Keratinocyte (primary cell): ENCODE data around the gene UCHL5. TPM values are rescaled to one million over a fixed set of nuclear protein-coding genes. Genes with fewer than 3 reads are reported as not detected.

ENCODE experiments used
- DNase-seq: peaks from one replicate; pipeline ENCODE4 v3.0.0-alpha.2; 2011; ENCODE audit warnings: low read depth, missing footprints, low spot score
- FAIRE-seq: peaks from 2 replicates; lab custom pipeline; 2011; peaks lifted over from hg19 to GRCh38; lab: Jason Lieb, UNC
- H2AFZ ChIP-seq: 2 replicates; pipeline ENCODE4 v1.6.0; 2012; ENCODE audit warnings: low read length, control low read depth, inconsistent platforms; ENCODE audit not compliant: control insufficient read depth
- H3K27ac ChIP-seq: 2 replicates; pipeline ENCODE4 v1.5.1; 2011; ENCODE audit warnings: low read length; ENCODE audit not compliant: control insufficient read depth, insufficient read depth
- H3K27me3 ChIP-seq: 3 replicates; pipeline ENCODE4 v1.6.0; 2011; ENCODE audit warnings: low read length; ENCODE audit not compliant: control insufficient read depth, insufficient read depth; ENCODE audit errors: extremely low read depth
- H3K36me3 ChIP-seq, 2 experiments: 2 replicates in 1 of 2; 3 replicates in 1 of 2; pipeline ENCODE4 v1.5.1; 2011; ENCODE audit warnings: low read length in 2 of 2, mild to moderate bottlenecking in 1 of 2; ENCODE audit not compliant: control insufficient read depth in 2 of 2, insufficient read depth in 2 of 2; ENCODE audit errors: extremely low read depth in 1 of 2
- H3K4me1 ChIP-seq: 3 replicates; pipeline ENCODE4 v1.5.1; 2011; ENCODE audit warnings: low read length; ENCODE audit not compliant: control insufficient read depth, insufficient read depth; ENCODE audit errors: extremely low read depth
- H3K4me2 ChIP-seq: 3 replicates; pipeline ENCODE4 v1.6.0; 2011; ENCODE audit warnings: low read depth, low read length; ENCODE audit not compliant: control insufficient read depth, insufficient read depth; ENCODE audit errors: extremely low read depth
- H3K4me3 ChIP-seq, 3 experiments: fragments of 200-600 bp in 1 of 3; sonication (generic) in 1 of 3; 2 replicates in 2 of 3; 3 replicates in 1 of 3; pipeline ENCODE4 v1.5.1; 2011 to 2016; ENCODE audit warnings: low read length in 3 of 3, mild to moderate bottlenecking in 3 of 3, control low read depth in 2 of 3, inconsistent platforms in 1 of 3, low read depth in 1 of 3, mixed read lengths in 1 of 3, mixed run types in 1 of 3, moderate library complexity in 1 of 3; ENCODE audit not compliant: control insufficient read depth in 2 of 3, insufficient read depth in 2 of 3; ENCODE audit errors: extremely low read depth in 1 of 3
- H3K79me2 ChIP-seq: 2 replicates; pipeline ENCODE4 v1.6.0; 2012; ENCODE audit warnings: low read length; ENCODE audit not compliant: control insufficient read depth, insufficient read depth
- H3K9ac ChIP-seq: 3 replicates; pipeline ENCODE4 v1.6.0; 2011; ENCODE audit warnings: low read length; ENCODE audit not compliant: control insufficient read depth, insufficient read depth; ENCODE audit errors: extremely low read depth
- H3K9me1 ChIP-seq: 3 replicates; pipeline ENCODE4 v1.6.0; 2011; ENCODE audit warnings: low read length; ENCODE audit not compliant: control insufficient read depth, insufficient read depth; ENCODE audit errors: extremely low read depth
- H3K9me3 ChIP-seq: 2 replicates; pipeline ENCODE4 v1.5.1; 2012; ENCODE audit warnings: low read depth, low read length; ENCODE audit not compliant: control insufficient read depth
- H4K20me1 ChIP-seq: 3 replicates; pipeline ENCODE4 v1.6.0; 2011; ENCODE audit warnings: low read length; ENCODE audit not compliant: control insufficient read depth, insufficient read depth; ENCODE audit errors: extremely low read depth
- CTCF ChIP-seq, 3 experiments: IDR thresholded peaks in 1 of 3; conservative IDR thresholded peaks in 1 of 3; optimal IDR thresholded peaks in 1 of 3; 2 replicates in 2 of 3; 3 replicates in 1 of 3; pipeline versions ENCODE3 to v1.5.1; 2011; ENCODE audit warnings: low read length in 3 of 3, mild to moderate bottlenecking in 3 of 3, moderate library complexity in 2 of 3, control low read depth in 1 of 3, inconsistent platforms in 1 of 3; ENCODE audit not compliant: insufficient read depth in 2 of 3; ENCODE audit errors: extremely low read depth in 1 of 3
- EZH2 ChIP-seq: IDR thresholded peaks from one replicate; pipeline ENCODE4 v1.6.1; 2012; ENCODE audit warnings: inconsistent platforms, mild to moderate bottlenecking, low read length, moderate library complexity
- dilution Hi-C: fragments of 300-500 bp; cut with MboI; formaldehyde crosslinking; loops from one replicate; pipeline ENCODE4 v1.7.0; 2020; ENCODE audit warnings: low sequenced_read_pairs; ENCODE audit not compliant: extremely low pct_ligation_motif_present
- polyA plus RNA-seq, 5 experiments: library from polyadenylated mRNA; depleted of rRNA in 3 of 5; stranded (reverse) in 3 of 5; stranded (forward) in 1 of 5; unstranded in 1 of 5; fragments of >200 nt; gene quantifications; 1 replicate in 1 of 5; 2 replicates in 3 of 5; 3 replicates in 1 of 5; pipeline versions ENCODE4 v1.2.1 to v1.2.3, GENCODE V29; 2011 to 2012; ENCODE audit warnings: missing spikeins in 2 of 5, low read depth in 1 of 5, low replicate concordance in 1 of 5

UCHL5 gene
- polyA plus RNA-seq, 1 donor (not counting 4 experiments of a cell fraction or from before 2014, with no cell fraction given), result 53.7 TPM

GRCh38 chr1:192967211-192967877 is 91.8 kb downstream of the UCHL5 start:
- H3K4me3 ChIP-seq, result no peak overlapping the region
- H3K9me1 ChIP-seq, result no peaks in the 10 kb centered on the region
- no peaks in the 10 kb centered on the region for H3K27me3 ChIP-seq
- dilution Hi-C loops, result no loop called here
- no peak overlapping the region for H3K27ac ChIP-seq
- DNase-seq (no peak), FAIRE-seq (no peak)
- no peak for TF ChIP-seq CTCF (optimal IDR thresholded peaks at IDR 0.05 in 1 of 3, IDR thresholded peaks at IDR 0.05 in 1 of 3, conservative IDR thresholded peaks at IDR 0.05 in 1 of 3; ENCODE audit: extremely low read depth in 1 of 3, insufficient read depth in 2 of 3, low read length in 3 of 3)
- H3K79me2 ChIP-seq, result no peaks in the 10 kb centered on the region
- H3K9ac ChIP-seq, result no peak overlapping the region
- no peaks in the 10 kb centered on the region for H3K9me3 ChIP-seq
- H2AFZ ChIP-seq, result no peak overlapping the region
- no peaks in the 10 kb centered on the region for H3K36me3 ChIP-seq
- no peak overlapping the region for H3K4me2 ChIP-seq
- H4K20me1 ChIP-seq, result no peaks in the 10 kb centered on the region
- no peaks in the 10 kb centered on the region for H3K4me1 ChIP-seq

GRCh38 chr1:192966073-192966472 is 93.1 kb downstream of the UCHL5 start:
- Histone ChIP-seq H2AFZ (no peak overlapping the region), H3K79me2 (no peaks in the 10 kb centered on the region), H3K4me1 (no peaks in the 10 kb centered on the region), H3K9me3 (no peaks in the 10 kb centered on the region), H3K27me3 (no peaks in the 10 kb centered on the region), H4K20me1 (no peaks in the 10 kb centered on the region), H3K4me2 (no peak overlapping the region), H3K9ac (no peak overlapping the region), H3K9me1 (no peaks in the 10 kb centered on the region), H3K36me3 (no peaks in the 10 kb centered on the region), H3K27ac (no peak overlapping the region), H3K4me3 (no peak overlapping the region)
- dilution Hi-C loops, result no loop called here
- no peak for DNase-seq
- FAIRE-seq, result no peak
- TF ChIP-seq CTCF (optimal IDR thresholded peaks at IDR 0.05 in 1 of 3, IDR thresholded peaks at IDR 0.05 in 1 of 3, conservative IDR thresholded peaks at IDR 0.05 in 1 of 3; ENCODE audit: extremely low read depth in 1 of 3, insufficient read depth in 2 of 3, low read length in 3 of 3) (no peak), EZH2 (no peak)
